ENCODE measurements around the gene RAB4A.
"Not testable (repeated sequence)": the region's sequence is repeated elsewhere in the genome, so short reads cannot be mapped to it uniquely, and the experiment has no call there.

RAB4A gene

GRCh38 chr1:229300099-229300757 lies 29.3 kb downstream of the RAB4A start:
- no peak for DNase-seq

GRCh38 chr1:229302740-229303139 lies 31.8 kb downstream of the RAB4A start:
- no peak for DNase-seq

- no peak for DNase-seq
Measured at GRCh38 chr1:229303855-229304254, 32.9 kb downstream of the RAB4A start.

GRCh38 chr1:229305392-229305791 lies 34.5 kb downstream of the RAB4A start:
- no peak for DNase-seq

- no peak for DNase-seq
Measured at GRCh38 chr1:229309074-229309473, 38.2 kb downstream of the RAB4A start.

- no peak for DNase-seq
Measured at GRCh38 chr1:229309684-229310083, 38.8 kb downstream of the RAB4A start.

GRCh38 chr1:229310833-229311232 lies 39.9 kb downstream of the RAB4A start:
- no peak for DNase-seq

- no peak for DNase-seq
Measured at GRCh38 chr1:229316166-229316565, 45.3 kb downstream of the RAB4A start.

GRCh38 chr1:229318056-229318455 lies 47.1 kb downstream of the RAB4A start:
- DNase-seq = no peak

- DNase-seq = no peak
Measured at GRCh38 chr1:229319487-229319886, 48.6 kb downstream of the RAB4A start.

GRCh38 chr1:229323201-229323600 lies 52.3 kb downstream of the RAB4A start:
- no peak for DNase-seq

GRCh38 chr1:229323885-229324553 lies 53.1 kb downstream of the RAB4A start:
- DNase-seq = no peak

- DNase-seq = no peak
Measured at GRCh38 chr1:229325401-229325800, 54.5 kb downstream of the RAB4A start.

- no peak for DNase-seq
Measured at GRCh38 chr1:229325853-229326487, 55.1 kb downstream of the RAB4A start.

- no peak for DNase-seq
Measured at GRCh38 chr1:229326601-229327000, 55.7 kb downstream of the RAB4A start.

- not testable (repeated sequence) for DNase-seq
Measured at GRCh38 chr1:229327765-229328164, 56.9 kb downstream of the RAB4A start.

GRCh38 chr1:229328598-229329362 lies 57.9 kb downstream of the RAB4A start:
- DNase-seq = no peak

- DNase-seq = no peak
Measured at GRCh38 chr1:229334269-229334668, 63.4 kb downstream of the RAB4A start.

GRCh38 chr1:229334716-229335115 lies 63.8 kb downstream of the RAB4A start:
- DNase-seq = no peak

- DNase-seq = no peak
Measured at GRCh38 chr1:229336345-229336744, 65.4 kb downstream of the RAB4A start.

- no peak for DNase-seq
Measured at GRCh38 chr1:229339086-229339485, 68.2 kb downstream of the RAB4A start.

- DNase-seq = no peak
Measured at GRCh38 chr1:229339520-229339919, 68.6 kb downstream of the RAB4A start.

- no peak for DNase-seq
Measured at GRCh38 chr1:229340496-229340895, 69.6 kb downstream of the RAB4A start.

Measured in NCI-H1105 (cell line).